HCT116 (cell line): ENCODE data around the gene PAX5. TPM values are rescaled to one million over a fixed set of nuclear protein-coding genes. Genes with fewer than 3 reads are reported as not detected.
A peak's percentile ranks its signal among the peaks of the same experiment; 100 is the strongest.

Source experiments
- ATAC-seq: fragments of 200-7000 bp; cut with Tn5 transposase; 2 replicates; pipeline ENCODE4 v1.9.1; 2020; ENCODE audit warnings: mild to moderate bottlenecking, moderate library complexity
- BruUV-seq: library from RNA; stranded (reverse); fragments of 400-500 nt; replicated peaks from 2 replicates; lab custom pipeline; 2021; lab: Mats Ljungman, UMichigan
- CTCF ChIA-PET: fragments of 300-600 bp; sonication (Branson Sonifier 250); formaldehyde crosslinking; loops from one replicate; lab custom pipeline; 2021; ENCODE audit warnings: antibody characterized with exemption; lab: Charles Lee
- POLR2A ChIA-PET: fragments of 300-600, 350-600 bp; sonication (Branson Sonifier 250); formaldehyde crosslinking; loops from one replicate; lab custom pipeline; 2021; ENCODE audit warnings: antibody characterized with exemption; lab: Charles Lee
- RAD21 ChIA-PET, 2 experiments: fragments of 300-600 bp; sonication (Branson Sonifier 250); formaldehyde crosslinking; loops; one replicate each; lab custom pipeline; 2023; ENCODE audit warnings: low total read pairs in 2 of 2; ENCODE audit not compliant: uncharacterized antibody in 2 of 2, unreplicated experiment in 2 of 2, low non-redundant PET in 1 of 2; lab: Charles Lee
- DNase-seq: peaks from one replicate; pipeline ENCODE4 v3.0.0-alpha.2; 2010; ENCODE audit warnings: low read depth, low spot score
- H2AFZ ChIP-seq: fragments of 200-600 bp; shearing (Covaris generic), sonication (generic); 2 replicates; pipeline ENCODE4 v1.6.1; 2017; ENCODE audit warnings: low read depth, mixed run types, mixed read lengths, antibody characterized with exemption, low read length; ENCODE audit not compliant: poor library complexity, severe bottlenecking
- H3K27ac ChIP-seq: 2 replicates; pipeline ENCODE4 v1.5.1; 2012; ENCODE audit warnings: low read depth, low read length
- H3K27me3 ChIP-seq: fragments of 200-600 bp; sonication (generic); 2 replicates; pipeline ENCODE4 v1.6.1; 2016; ENCODE audit warnings: mixed run types, low read length, mixed read lengths; ENCODE audit not compliant: insufficient read depth
- H3K36me3 ChIP-seq, 2 experiments: fragments of 200-500 bp in 1 of 2; fragments of 200-600 bp in 1 of 2; sonication (Bioruptor generic) in 1 of 2; sonication (generic) in 1 of 2; 2 replicates each; pipeline versions ENCODE4 v1.5.1 to v1.6.1; 2014 to 2016; ENCODE audit warnings: low read length in 2 of 2, inconsistent platforms in 1 of 2, mixed read lengths in 1 of 2, mixed run types in 1 of 2; ENCODE audit not compliant: insufficient read depth in 2 of 2, control insufficient read depth in 1 of 2
- H3K4me1 ChIP-seq, 2 experiments: fragments of 200-600 bp in 1 of 2; sonication (generic) in 1 of 2; 2 replicates each; pipeline versions ENCODE4 v1.5.1 to v1.6.1; 2012 to 2017; ENCODE audit warnings: low read length in 2 of 2, inconsistent platforms in 1 of 2, mild to moderate bottlenecking in 1 of 2, mixed read lengths in 1 of 2, mixed run types in 1 of 2, moderate library complexity in 1 of 2; ENCODE audit not compliant: insufficient read depth in 2 of 2, control insufficient read depth in 1 of 2
- H3K4me2 ChIP-seq: fragments of 200-600 bp; sonication (generic); 2 replicates; pipeline ENCODE4 v1.6.1; 2017; ENCODE audit warnings: mixed run types, low read length, mixed read lengths
- H3K4me3 ChIP-seq, 2 experiments: fragments of 200-600 bp in 1 of 2; sonication (generic) in 1 of 2; replicated peaks in 1 of 2; 2 replicates each; pipeline ENCODE4 v1.5.1; 2011 to 2016; ENCODE audit warnings: low read length in 2 of 2, control low read depth in 1 of 2, low read depth in 1 of 2, mild to moderate bottlenecking in 1 of 2, mixed read lengths in 1 of 2, mixed run types in 1 of 2
- H3K79me2 ChIP-seq: fragments of 200-600 bp; sonication (generic); 2 replicates; pipeline ENCODE4 v1.6.1; 2017; ENCODE audit warnings: mild to moderate bottlenecking, mixed run types, low read length, moderate library complexity, mixed read lengths; ENCODE audit not compliant: insufficient read depth
- H3K9ac ChIP-seq: fragments of 200-600 bp; sonication (generic); 2 replicates; pipeline ENCODE4 v1.6.1; 2016; ENCODE audit warnings: low read length, mixed read lengths
- H3K9me2 ChIP-seq: fragments of 200-600 bp; sonication (generic), shearing (Covaris generic); 2 replicates; pipeline ENCODE4 v1.6.1; 2017; ENCODE audit warnings: mixed run types, mild to moderate bottlenecking, moderate library complexity; ENCODE audit not compliant: insufficient read depth
- H3K9me3 ChIP-seq, 2 experiments: fragments of 200-500 bp in 1 of 2; fragments of 200-600 bp in 1 of 2; sonication (Bioruptor generic) in 1 of 2; sonication (generic) in 1 of 2; 2 replicates each; pipeline ENCODE4 v1.6.1; 2014 to 2017; ENCODE audit warnings: low read length in 2 of 2, mixed read lengths in 2 of 2, inconsistent platforms in 1 of 2, low read depth in 1 of 2, mild to moderate bottlenecking in 1 of 2, mixed run types in 1 of 2, moderate library complexity in 1 of 2; ENCODE audit not compliant: control insufficient read depth in 1 of 2, insufficient read depth in 1 of 2
- H4K20me1 ChIP-seq: fragments of 200-600 bp; sonication (generic), shearing (Covaris generic); 2 replicates; pipeline ENCODE4 v1.6.1; 2017; ENCODE audit warnings: mixed run types, mild to moderate bottlenecking, moderate library complexity; ENCODE audit not compliant: insufficient read depth
- CBX3 ChIP-seq: IDR thresholded peaks from 2 replicates; pipeline ENCODE4 v1.6.1; 2012; ENCODE audit warnings: low read depth
- CTCF ChIP-seq, 3 experiments: fragments of 200-600 bp in 1 of 3; sonication (generic) in 1 of 3; IDR thresholded peaks in 2 of 3; conservative IDR thresholded peaks in 1 of 3; 2 replicates each; pipeline ENCODE4 v1.5.1; 2012 to 2017; ENCODE audit warnings: low read depth in 2 of 3, low read length in 2 of 3, antibody characterized with exemption in 1 of 3, borderline replicate concordance in 1 of 3, control low read depth in 1 of 3, mild to moderate bottlenecking in 1 of 3, mixed read lengths in 1 of 3, mixed run types in 1 of 3, moderate library complexity in 1 of 3; ENCODE audit not compliant: insufficient read depth in 1 of 3
- EGR1 ChIP-seq: IDR thresholded peaks from 2 replicates; pipeline ENCODE4 v1.6.1; 2012; ENCODE audit warnings: low read depth
- EZH2 ChIP-seq: fragments of 200-600 bp; sonication (generic); IDR thresholded peaks from 2 replicates; pipeline ENCODE4 v1.6.1; 2017; ENCODE audit warnings: antibody characterized with exemption, mixed run types
- FOSL1 ChIP-seq: IDR thresholded peaks from 2 replicates; pipeline ENCODE4 v1.6.1; 2012; ENCODE audit warnings: low read depth
- MAX ChIP-seq: IDR thresholded peaks from 2 replicates; pipeline ENCODE4 v1.6.1; 2012
- POLR2A ChIP-seq: IDR thresholded peaks from 2 replicates; pipeline ENCODE4 v1.7.0; 2011; ENCODE audit warnings: borderline replicate concordance; ENCODE audit not compliant: insufficient read depth, insufficient read length; ENCODE audit errors: extremely low read depth
- REST ChIP-seq: IDR thresholded peaks from 2 replicates; pipeline ENCODE4 v1.6.1; 2012; ENCODE audit warnings: low read depth
- SIN3A ChIP-seq: IDR thresholded peaks from 2 replicates; pipeline ENCODE4 v1.6.1; 2012; ENCODE audit warnings: low read depth
- SP1 ChIP-seq: IDR thresholded peaks from 2 replicates; pipeline ENCODE4 v1.6.1; 2012; ENCODE audit warnings: low read depth
- SRF ChIP-seq: IDR thresholded peaks from 2 replicates; pipeline ENCODE4 v1.6.1; 2012; ENCODE audit warnings: low read depth
- ZFX ChIP-seq: fragments of 450-650 bp; IDR thresholded peaks from 2 replicates; pipeline ENCODE4 v1.6.1; 2017
- ZNF274 ChIP-seq: fragments of 200-500 bp; sonication (Bioruptor generic); IDR thresholded peaks from 2 replicates; pipeline ENCODE4 v1.6.1; 2014; ENCODE audit warnings: mild to moderate bottlenecking, low read depth, low read length, inconsistent platforms
- intact Hi-C: fragments of 100-400 bp; cut with micrococcal nuclease; formaldehyde crosslinking; loops from 2 replicates; pipeline ENCODE4 v1.10.0; 2022
- total RNA-seq: library from RNA; stranded (reverse); gene quantifications from one replicate; pipeline ENCODE4 v1.2.1, GENCODE V29; 2021; ENCODE audit not compliant: unreplicated experiment

PAX5 gene
- total RNA-seq, 1 experiment from 2014 or later: 0.17 TPM

- TF ChIP-seq ZFX: no peak
- TF ChIP-seq SIN3A: no peak
- TF ChIP-seq CTCF (IDR thresholded peaks at IDR 0.05 in 2 of 3, conservative IDR thresholded peaks at IDR 0.05 in 1 of 3; ENCODE audit: borderline replicate concordance in 1 of 3, insufficient read depth in 1 of 3, low read depth in 2 of 3, low read length in 2 of 3): no peak
- no peak for TF ChIP-seq MAX
- TF ChIP-seq EZH2: no peak
- no peak for TF ChIP-seq SRF
- no peak for TF ChIP-seq POLR2A
Observed at GRCh38 chr9:37028420-37029031, 5.5 kb downstream of the PAX5 start (continued).

GRCh38 chr9:37027582-37028419, 6.3 kb downstream of the PAX5 start:
- peak; percentile 100 for ATAC-seq
- peaks cover 11% of the 10 kb centered on the region; the same call in 1 of the 2 replicates for H3K27me3 ChIP-seq
- H3K4me3 ChIP-seq: peak overlapping the region; percentile 28 to 54
- TF ChIP-seq SIN3A (peak; percentile 58; the same call in 1 of the 2 replicates), EGR1 (peak; percentile 87), SP1 (peak; percentile 89), MAX (peak; percentile 62), ZNF274 (no peak), ZFX (peak; percentile 27; the same call in 1 of the 2 replicates), CBX3 (peak; percentile 35; the same call in 1 of the 2 replicates), FOSL1 (no peak), REST (peak; percentile 90)
- no peaks in the 10 kb centered on the region for H3K9me3 ChIP-seq
- ChIA-PET POLR2A (no interaction called here), RAD21 (interaction anchor here in 1 of 2 experiments (0.6 kb wide), 1 partner anchor 9 kb away, joined by 3 read pairs; no protein-coding TSS in a partner anchor), CTCF (interaction anchor here (0.6 to 0.9 kb wide), 2 partner anchors 35 to 302 kb away, joined by 3 read pairs; no protein-coding TSS in a partner anchor)
- no TSS peak for BruUV-seq
- H3K79me2 ChIP-seq: no peaks in the 10 kb centered on the region
- H3K9ac ChIP-seq: no peak overlapping the region
- peak overlapping the region; percentile 92 for H2AFZ ChIP-seq
- intact Hi-C loops: no loop called here
- H4K20me1 ChIP-seq: no peaks in the 10 kb centered on the region
- peaks cover 0 to 6% of the 10 kb centered on the region in 2 experiments; a peak in 2 of 4 replicates for H3K4me1 ChIP-seq
- no peak overlapping the region for H3K27ac ChIP-seq
- H3K9me2 ChIP-seq: no peaks in the 10 kb centered on the region
- DNase-seq: peak; percentile 92
- H3K36me3 ChIP-seq: no peaks in the 10 kb centered on the region
- peak overlapping the region; percentile 89 for H3K4me2 ChIP-seq
